Fibroblast of lung (primary cell): ENCODE results near the gene TAF13. TPM values are rescaled to one million over a fixed set of nuclear protein-coding genes. Genes with fewer than 3 reads are reported as not detected.

ENCODE experiments used
- DNase-seq, 2 donors: peaks; one replicate each; pipeline versions ENCODE4 v3.0.0 to v3.0.0-alpha.2; 2010; ENCODE audit warnings: low read depth in 2 of 2
- H2AFZ ChIP-seq: 2 replicates; pipeline ENCODE4 v1.5.1; 2012; ENCODE audit warnings: low read length, control low read depth, inconsistent platforms
- H3K27ac ChIP-seq: 2 replicates; pipeline ENCODE4 v1.5.1; 2011; ENCODE audit warnings: low read length, control low read depth; ENCODE audit not compliant: insufficient read depth
- H3K27me3 ChIP-seq: 2 replicates; pipeline ENCODE4 v1.5.1; 2011; ENCODE audit warnings: mild to moderate bottlenecking, low read length; ENCODE audit not compliant: control insufficient read depth, insufficient read depth
- H3K36me3 ChIP-seq: 2 replicates; pipeline ENCODE4 v1.5.1; 2011; ENCODE audit warnings: low read length; ENCODE audit not compliant: control insufficient read depth, insufficient read depth
- H3K4me1 ChIP-seq: 2 replicates; pipeline ENCODE4 v1.5.1; 2011; ENCODE audit warnings: low read length; ENCODE audit not compliant: control insufficient read depth, insufficient read depth; ENCODE audit errors: extremely low read depth
- H3K4me2 ChIP-seq: 2 replicates; pipeline ENCODE4 v1.5.1; 2011; ENCODE audit warnings: low read length, control low read depth; ENCODE audit not compliant: insufficient read depth; ENCODE audit errors: extremely low read depth
- H3K4me3 ChIP-seq, 4 experiments: fragments of 200-600 bp in 1 of 4; sonication (generic) in 1 of 4; replicated peaks in 1 of 4; 2 replicates each; pipeline ENCODE4 v1.5.1; 2011 to 2016; ENCODE audit warnings: low read length in 4 of 4, low read depth in 3 of 4, mild to moderate bottlenecking in 3 of 4, control low read depth in 2 of 4, inconsistent platforms in 1 of 4, mixed read lengths in 1 of 4; ENCODE audit not compliant: insufficient read depth in 1 of 4; ENCODE audit errors: control extremely low read depth in 1 of 4
- H3K79me2 ChIP-seq: 2 replicates; pipeline ENCODE4 v1.5.1; 2012; ENCODE audit warnings: mild to moderate bottlenecking, low read length, inconsistent platforms; ENCODE audit not compliant: control insufficient read depth, insufficient read depth
- H3K9ac ChIP-seq: 2 replicates; pipeline ENCODE4 v1.5.1; 2011; ENCODE audit warnings: mild to moderate bottlenecking, low read length, control low read depth; ENCODE audit not compliant: insufficient read depth
- H3K9me3 ChIP-seq: 2 replicates; pipeline ENCODE4 v1.5.1; 2012; ENCODE audit warnings: low read depth, low read length; ENCODE audit not compliant: control insufficient read depth, insufficient read depth
- H4K20me1 ChIP-seq: 2 replicates; pipeline ENCODE4 v1.5.1; 2011; ENCODE audit warnings: low read length; ENCODE audit not compliant: control insufficient read depth, insufficient read depth; ENCODE audit errors: extremely low read depth
- CTCF ChIP-seq, 2 donors: IDR thresholded peaks in 1 of 2; conservative IDR thresholded peaks in 1 of 2; 1 replicate in 1 of 2; 2 replicates in 1 of 2; pipeline ENCODE4 v1.5.1; 2011 to 2012; ENCODE audit warnings: low read length in 2 of 2, control low read depth in 1 of 2, inconsistent platforms in 1 of 2, low read depth in 1 of 2, mild to moderate bottlenecking in 1 of 2
- EZH2 ChIP-seq: IDR thresholded peaks from 2 replicates; pipeline ENCODE4 v1.5.1; 2012; ENCODE audit warnings: low read length, control low read depth, mild to moderate bottlenecking; ENCODE audit errors: missing control alignments
- polyA plus RNA-seq, 2 donors: library from polyadenylated mRNA; depleted of rRNA in 1 of 2; stranded (reverse) in 1 of 2; unstranded in 1 of 2; fragments of >200 nt; gene quantifications; 2 replicates each; pipeline ENCODE4 v1.2.1, GENCODE V29; 2011 to 2012; ENCODE audit warnings: missing spikeins in 1 of 2
- total RNA-seq: library from RNA; depleted of rRNA; stranded (reverse); fragments of >200 nt; gene quantifications from 2 replicates; pipeline ENCODE4 v1.2.1, GENCODE V29; 2014

The TAF13 gene
- total and polyA plus RNA-seq, 2 donors (not counting 1 experiment from before 2014, with no cell fraction given): 66.6 to 85.7 TPM

- Histone ChIP-seq H3K36me3 (no peaks in the 10 kb centered on the region), H3K9me3 (no peaks in the 10 kb centered on the region), H3K27me3 (peaks cover 27% of the 10 kb centered on the region), H3K4me3 (no peak overlapping the region), H2AFZ (no peak overlapping the region), H3K9ac (no peak overlapping the region), H4K20me1 (no peaks in the 10 kb centered on the region), H3K79me2 (no peaks in the 10 kb centered on the region), H3K27ac (no peak overlapping the region), H3K4me1 (peaks cover 2% of the 10 kb centered on the region), H3K4me2 (no peak overlapping the region)
- no peak for TF ChIP-seq EZH2
- no peak for TF ChIP-seq CTCF (conservative IDR thresholded peaks at IDR 0.05 in 1 of 2, IDR thresholded peaks at IDR 0.05 in 1 of 2; ENCODE audit: low read depth in 1 of 2, low read length in 2 of 2)
- DNase-seq: peak in 1 of 2 donors; percentile 6
These were observed 35.7 kb upstream of the TAF13 start for GRCh38 chr1:109111386-109112055.

GRCh38 chr1:109109906-109110305 lies 34.1 kb upstream of the TAF13 start:
- H3K4me1 ChIP-seq: peaks cover 2% of the 10 kb centered on the region
- H2AFZ ChIP-seq: no peak overlapping the region
- no peak for TF ChIP-seq EZH2
- H4K20me1 ChIP-seq: no peaks in the 10 kb centered on the region
- no peak overlapping the region for H3K27ac ChIP-seq
- DNase-seq: no peak
- H3K27me3 ChIP-seq: peaks cover 25% of the 10 kb centered on the region
- no peaks in the 10 kb centered on the region for H3K79me2 ChIP-seq
- H3K9me3 ChIP-seq: no peaks in the 10 kb centered on the region
- H3K36me3 ChIP-seq: no peaks in the 10 kb centered on the region
- no peak overlapping the region for H3K4me3 ChIP-seq
- H3K9ac ChIP-seq: no peak overlapping the region
- no peak overlapping the region for H3K4me2 ChIP-seq

- DNase-seq: no peak
- H3K4me3 ChIP-seq: no peak overlapping the region
- H4K20me1 ChIP-seq: no peaks in the 10 kb centered on the region
- no peak overlapping the region for H3K4me2 ChIP-seq
- H3K27ac ChIP-seq: no peak overlapping the region
- no peaks in the 10 kb centered on the region for H3K36me3 ChIP-seq
- no peak overlapping the region for H2AFZ ChIP-seq
- no peaks in the 10 kb centered on the region for H3K9me3 ChIP-seq
- TF ChIP-seq EZH2: no peak
- TF ChIP-seq CTCF (conservative IDR thresholded peaks at IDR 0.05 in 1 of 2, IDR thresholded peaks at IDR 0.05 in 1 of 2; ENCODE audit: low read depth in 1 of 2, low read length in 2 of 2): no peak
- H3K4me1 ChIP-seq: peaks cover 2% of the 10 kb centered on the region
- H3K79me2 ChIP-seq: no peaks in the 10 kb centered on the region
- H3K27me3 ChIP-seq: peaks cover 10% of the 10 kb centered on the region
- H3K9ac ChIP-seq: no peak overlapping the region
These were observed 32.0 kb upstream of the TAF13 start for GRCh38 chr1:109107785-109108184.
